ENCODE results near the gene RGS21. TPM values are rescaled to one million over a fixed set of nuclear protein-coding genes. Genes with fewer than 3 reads are reported as not detected.

The RGS21 gene
- total RNA-seq, 1 donor = not detected

Other genes with a start within 250 kb of the RGS21 start
- not detected in 2 replicates for gene RGS18, start 158.5 kb upstream of the RGS21 start, total RNA-seq (ENCODE audit: low replicate concordance)

All from fibroblast of the aortic adventitia (primary cell).